HG03457 (cell line): ENCODE measurements around the gene PGA4.
"Not testable (repeated sequence)": the region's sequence is repeated elsewhere in the genome, so short reads cannot be mapped to it uniquely, and the experiment has no call there.

Experiments used
- ATAC-seq: cut with Tn5 transposase; IDR thresholded peaks from one replicate; pipeline ENCODE4 v1.9.1; 2021; ENCODE audit warnings: moderate number of reproducible peaks; ENCODE audit not compliant: unreplicated experiment

The PGA4 gene

GRCh38 chr11:61203873-61204272 is 18.3 kb upstream of the PGA4 start:
- not testable (repeated sequence) for ATAC-seq

- not testable (repeated sequence) for ATAC-seq
Observed at GRCh38 chr11:61204502-61205059, 17.6 kb upstream of the PGA4 start.

DNA sequence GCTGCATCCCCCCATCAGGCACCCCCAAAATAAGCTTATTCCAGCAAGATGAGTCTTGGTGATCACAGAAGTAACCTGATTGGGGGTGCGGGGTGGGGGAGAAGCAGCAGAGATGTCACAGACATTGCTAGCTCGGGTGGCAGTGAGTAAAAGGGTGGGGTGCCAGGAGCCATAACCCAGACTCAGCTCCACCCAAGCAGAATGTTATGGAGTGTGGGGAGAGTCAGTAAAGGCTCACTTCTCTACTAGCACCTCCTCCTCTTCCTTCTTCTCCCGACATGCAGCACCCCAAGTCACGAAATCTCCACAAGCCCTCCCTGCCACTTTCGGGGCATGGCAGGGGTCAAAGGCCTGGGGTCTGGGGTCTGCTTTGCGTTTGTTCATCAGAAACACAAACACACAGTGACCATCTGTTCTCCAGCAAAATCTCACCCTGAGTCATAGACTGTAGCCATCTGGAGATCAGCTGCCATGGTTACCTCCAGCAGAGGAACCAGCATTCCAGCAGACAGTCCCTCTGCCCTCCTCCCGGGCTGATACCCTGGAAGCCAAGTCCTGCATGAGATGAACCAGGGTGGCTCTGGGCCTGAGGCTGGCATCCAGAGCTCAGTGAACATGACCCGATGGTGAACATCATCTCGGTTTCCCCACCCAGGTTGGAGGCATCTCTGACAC is 14.4 kb upstream of the PGA4 start:
- not testable (repeated sequence) for ATAC-seq

- not testable (repeated sequence) for ATAC-seq
Observed at GRCh38 chr11:61210629-61211028, 11.5 kb upstream of the PGA4 start.

DNA sequence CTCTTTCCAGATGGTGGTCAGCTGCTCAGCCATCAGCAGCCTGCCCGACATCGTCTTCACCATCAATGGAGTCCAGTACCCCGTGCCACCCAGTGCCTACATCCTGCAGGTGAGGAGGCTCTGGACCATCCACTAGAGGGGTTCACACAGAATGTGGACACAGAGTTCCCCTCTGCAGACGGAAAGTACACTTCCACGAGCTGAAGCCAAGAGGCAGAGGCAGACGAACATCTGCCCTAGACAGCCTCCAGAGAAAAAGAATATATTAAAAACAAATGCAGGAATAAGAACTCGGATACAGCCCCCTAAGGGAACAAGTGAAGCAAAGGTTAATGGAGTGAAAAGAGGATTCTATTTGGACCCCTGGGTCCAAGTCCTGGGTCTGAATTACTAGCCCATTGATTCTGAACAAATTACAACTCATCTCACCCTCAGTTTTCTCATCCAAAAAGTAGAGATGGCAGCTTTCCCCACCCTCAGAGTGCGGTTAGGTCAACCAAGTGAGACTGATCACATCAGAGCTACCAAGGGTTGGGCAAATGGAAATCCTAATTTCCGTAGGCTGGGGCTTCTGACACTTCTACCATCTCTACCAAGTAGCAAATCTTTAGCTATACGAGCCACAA is 10.7 kb upstream of the PGA4 start:
- ATAC-seq: not testable (repeated sequence)

GRCh38 chr11:61212202-61212601 is 9.9 kb upstream of the PGA4 start:
- not testable (repeated sequence) for ATAC-seq

DNA sequence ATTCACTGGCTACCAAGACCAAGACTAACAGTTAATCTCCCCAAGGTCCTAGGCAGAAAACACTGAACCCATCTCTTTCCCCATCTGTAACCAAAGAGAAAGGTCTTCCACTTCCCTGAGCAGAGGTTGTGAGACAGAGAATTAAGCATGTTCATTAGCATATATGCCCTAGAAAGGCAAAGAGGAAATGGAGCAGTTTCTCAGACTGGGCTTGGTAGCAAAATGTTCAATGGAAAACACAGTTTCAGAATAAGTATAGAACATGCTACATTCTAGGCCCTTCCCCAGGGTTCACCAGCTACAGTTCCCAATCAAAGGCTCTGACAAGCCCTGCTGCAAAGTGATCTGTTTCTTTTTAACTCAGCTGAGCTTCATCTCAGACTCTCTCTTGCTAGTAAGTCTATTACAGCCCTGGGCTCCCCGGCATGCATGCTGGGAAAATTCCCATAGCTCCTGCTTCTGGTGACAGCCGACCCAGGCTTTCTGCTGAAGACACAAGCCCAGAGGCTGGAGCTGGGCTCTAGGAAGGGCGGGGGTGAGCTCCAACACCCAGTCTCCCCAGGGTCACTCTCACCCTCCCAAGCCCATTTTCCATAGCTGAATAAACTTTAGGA is 8.3 kb upstream of the PGA4 start:
- ATAC-seq: not testable (repeated sequence)

GRCh38 chr11:61218306-61218705 is 3.8 kb upstream of the PGA4 start:
- not testable (repeated sequence) for ATAC-seq

DNA sequence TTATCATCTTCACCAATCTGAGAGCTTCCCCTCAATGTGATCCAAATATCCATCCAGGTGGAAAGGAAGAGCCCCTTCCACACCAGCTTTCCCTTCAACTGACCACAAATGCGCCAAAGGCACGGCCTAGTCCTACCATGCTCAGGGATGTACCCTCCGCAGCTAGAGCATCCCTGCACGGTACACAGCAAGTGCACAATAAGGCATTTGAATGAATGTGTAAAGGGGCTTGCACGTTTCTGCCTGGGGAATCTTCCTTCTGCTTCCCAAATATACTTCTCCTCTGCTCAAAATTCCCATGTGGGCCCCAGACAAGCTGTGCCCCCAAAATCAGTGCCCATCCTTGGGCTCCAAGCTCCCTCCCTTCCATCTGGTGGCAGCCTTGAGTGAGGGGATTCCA is 3.1 kb upstream of the PGA4 start:
- ATAC-seq: not testable (repeated sequence)

- ATAC-seq: not testable (repeated sequence)
Observed at GRCh38 chr11:61222692-61223091, 545 bp downstream of the PGA4 start.

- not testable (repeated sequence) for ATAC-seq
Observed at GRCh38 chr11:61226457-61227137, 4.5 kb downstream of the PGA4 start.

DNA sequence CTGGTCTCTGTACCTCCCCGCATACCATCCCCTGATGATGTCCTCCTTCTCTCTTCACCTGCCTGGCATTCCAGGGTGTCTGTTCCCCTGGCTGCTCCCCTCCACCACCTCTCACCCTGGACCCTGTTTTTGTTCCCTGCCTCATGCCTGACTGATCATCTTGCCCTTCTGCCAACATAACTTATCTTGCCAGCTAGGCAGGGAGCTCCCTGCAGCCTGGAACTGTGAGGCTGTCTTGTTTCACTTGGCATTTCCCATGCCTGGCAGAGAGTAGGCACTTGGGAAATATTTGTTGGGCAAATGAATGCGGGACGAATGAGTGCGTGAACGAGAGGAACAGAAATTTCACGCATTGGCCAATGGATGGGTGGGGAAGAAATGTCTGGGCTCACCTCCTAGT is 7.3 kb downstream of the PGA4 start:
- ATAC-seq: not testable (repeated sequence)

DNA sequence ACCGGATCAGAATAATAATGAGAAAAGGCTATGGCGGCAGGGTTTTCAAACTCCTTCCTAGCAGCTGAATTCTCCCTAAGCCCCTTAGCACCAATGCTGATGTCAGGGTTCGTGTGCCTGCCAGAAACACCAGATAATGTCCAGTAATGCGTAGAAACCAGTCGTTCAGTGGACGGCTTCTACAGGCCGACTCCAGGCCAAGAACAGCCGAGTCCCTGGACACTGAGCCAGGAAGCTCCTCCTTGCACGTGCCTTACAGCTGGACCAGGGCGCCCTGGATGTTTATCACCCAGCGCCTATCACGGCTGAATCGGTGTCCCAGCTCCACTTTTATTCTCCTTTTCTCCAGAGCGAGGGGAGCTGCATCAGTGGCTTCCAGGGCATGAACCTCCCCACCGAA is 8.9 kb downstream of the PGA4 start:
- ATAC-seq: not testable (repeated sequence)

DNA sequence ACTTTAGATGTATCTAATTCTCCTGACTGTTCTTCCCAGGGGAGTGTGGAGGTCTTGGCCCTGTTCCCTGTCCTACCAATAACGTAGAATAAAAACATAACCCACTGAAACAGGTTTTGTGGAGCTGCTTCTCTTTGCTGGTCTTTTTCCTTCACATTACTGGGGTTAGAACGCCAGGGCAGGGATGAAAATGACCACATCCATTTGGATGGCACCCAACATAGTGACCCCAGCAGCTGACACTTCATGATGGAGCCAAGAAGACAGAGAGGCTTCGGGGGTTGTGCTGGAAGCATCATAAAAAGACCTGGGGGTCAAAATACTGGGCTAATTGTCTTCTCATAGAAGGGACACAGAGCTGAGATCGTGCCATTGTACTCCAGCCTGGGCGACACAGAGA is 9.4 kb downstream of the PGA4 start:
- ATAC-seq: not testable (repeated sequence)

DNA sequence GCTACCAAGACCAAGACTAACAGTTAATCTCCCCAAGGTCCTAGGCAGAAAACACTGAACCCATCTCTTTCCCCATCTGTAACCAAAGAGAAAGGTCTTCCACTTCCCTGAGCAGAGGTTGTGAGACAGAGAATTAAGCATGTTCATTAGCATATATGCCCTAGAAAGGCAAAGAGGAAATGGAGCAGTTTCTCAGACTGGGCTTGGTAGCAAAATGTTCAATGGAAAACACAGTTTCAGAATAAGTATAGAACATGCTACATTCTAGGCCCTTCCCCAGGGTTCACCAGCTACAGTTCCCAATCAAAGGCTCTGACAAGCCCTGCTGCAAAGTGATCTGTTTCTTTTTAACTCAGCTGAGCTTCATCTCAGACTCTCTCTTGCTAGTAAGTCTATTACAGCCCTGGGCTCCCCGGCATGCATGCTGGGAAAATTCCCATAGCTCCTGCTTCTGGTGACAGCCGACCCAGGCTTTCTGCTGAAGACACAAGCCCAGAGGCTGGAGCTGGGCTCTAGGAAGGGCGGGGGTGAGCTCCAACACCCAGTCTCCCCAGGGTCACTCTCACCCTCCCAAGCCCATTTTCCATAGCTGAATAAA is 10.5 kb downstream of the PGA4 start:
- ATAC-seq: not testable (repeated sequence)

- ATAC-seq: not testable (repeated sequence)
Observed at GRCh38 chr11:61237130-61237529, 15.0 kb downstream of the PGA4 start.

GRCh38 chr11:61240288-61240687 is 18.1 kb downstream of the PGA4 start:
- not testable (repeated sequence) for ATAC-seq

DNA sequence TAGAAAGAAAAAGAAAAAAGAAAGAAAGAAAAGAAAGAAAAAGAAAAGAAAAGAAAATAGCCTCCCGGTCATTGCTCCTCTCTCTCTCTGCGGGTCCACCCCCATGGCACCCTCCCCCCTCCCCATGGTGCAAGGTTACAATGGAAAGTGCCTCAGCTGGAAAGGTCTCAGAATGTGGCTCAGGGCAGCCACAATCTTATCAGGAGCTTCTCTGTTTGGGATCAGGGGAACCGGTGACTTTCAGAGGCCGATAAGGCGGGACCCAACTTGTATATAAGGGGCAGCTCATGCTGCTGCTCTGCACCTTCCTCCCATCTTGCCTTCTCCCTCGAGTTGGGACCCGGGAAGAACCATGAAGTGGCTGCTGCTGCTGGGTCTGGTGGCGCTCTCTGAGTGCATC is 18.7 kb downstream of the PGA4 start, which contains the start of gene PGA5:
PGA5 (plus strand) TSS at position 301 of the 400 bp plus-strand sequence; CDS start at position 353, 52 bp downstream.
- ATAC-seq: not testable (repeated sequence)

DNA sequence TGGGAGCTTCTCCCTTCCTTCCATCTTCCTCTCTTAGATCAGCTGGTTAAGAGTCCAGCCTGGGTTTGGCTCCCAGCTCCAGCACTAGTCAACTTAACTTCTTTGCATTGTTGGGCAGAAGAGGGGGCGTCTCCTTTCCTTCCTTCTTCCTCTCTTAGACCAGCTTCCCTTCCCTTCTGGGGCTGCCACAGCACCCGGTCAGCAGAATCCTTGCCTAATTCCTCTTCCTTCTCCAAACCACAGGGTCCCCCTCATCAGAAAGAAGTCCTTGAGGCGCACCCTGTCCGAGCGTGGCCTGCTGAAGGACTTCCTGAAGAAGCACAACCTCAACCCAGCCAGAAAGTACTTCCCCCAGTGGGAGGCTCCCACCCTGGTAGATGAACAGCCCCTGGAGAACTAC is 19.4 kb downstream of the PGA4 start:
- not testable (repeated sequence) for ATAC-seq

DNA sequence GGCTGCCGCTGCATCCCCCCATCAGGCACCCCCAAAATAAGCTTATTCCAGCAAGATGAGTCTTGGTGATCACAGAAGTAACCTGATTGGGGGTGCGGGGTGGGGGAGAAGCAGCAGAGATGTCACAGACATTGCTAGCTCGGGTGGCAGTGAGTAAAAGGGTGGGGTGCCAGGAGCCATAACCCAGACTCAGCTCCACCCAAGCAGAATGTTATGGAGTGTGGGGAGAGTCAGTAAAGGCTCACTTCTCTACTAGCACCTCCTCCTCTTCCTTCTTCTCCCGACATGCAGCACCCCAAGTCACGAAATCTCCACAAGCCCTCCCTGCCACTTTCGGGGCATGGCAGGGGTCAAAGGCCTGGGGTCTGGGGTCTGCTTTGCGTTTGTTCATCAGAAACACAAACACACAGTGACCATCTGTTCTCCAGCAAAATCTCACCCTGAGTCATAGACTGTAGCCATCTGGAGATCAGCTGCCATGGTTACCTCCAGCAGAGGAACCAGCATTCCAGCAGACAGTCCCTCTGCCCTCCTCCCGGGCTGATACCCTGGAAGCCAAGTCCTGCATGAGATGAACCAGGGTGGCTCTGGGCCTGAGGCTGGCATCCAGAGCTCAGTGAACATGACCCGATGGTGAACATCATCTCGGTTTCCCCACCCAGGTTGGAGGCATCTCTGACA is 23.3 kb downstream of the PGA4 start:
- not testable (repeated sequence) for ATAC-seq
